NCI-H1436 (cell line): ENCODE results near the gene MLLT10.

Source experiments
- DNase-seq: peaks from one replicate; lab custom pipeline; 2025; lab: John Stamatoyannopoulos, UW

MLLT10 gene

DNA sequence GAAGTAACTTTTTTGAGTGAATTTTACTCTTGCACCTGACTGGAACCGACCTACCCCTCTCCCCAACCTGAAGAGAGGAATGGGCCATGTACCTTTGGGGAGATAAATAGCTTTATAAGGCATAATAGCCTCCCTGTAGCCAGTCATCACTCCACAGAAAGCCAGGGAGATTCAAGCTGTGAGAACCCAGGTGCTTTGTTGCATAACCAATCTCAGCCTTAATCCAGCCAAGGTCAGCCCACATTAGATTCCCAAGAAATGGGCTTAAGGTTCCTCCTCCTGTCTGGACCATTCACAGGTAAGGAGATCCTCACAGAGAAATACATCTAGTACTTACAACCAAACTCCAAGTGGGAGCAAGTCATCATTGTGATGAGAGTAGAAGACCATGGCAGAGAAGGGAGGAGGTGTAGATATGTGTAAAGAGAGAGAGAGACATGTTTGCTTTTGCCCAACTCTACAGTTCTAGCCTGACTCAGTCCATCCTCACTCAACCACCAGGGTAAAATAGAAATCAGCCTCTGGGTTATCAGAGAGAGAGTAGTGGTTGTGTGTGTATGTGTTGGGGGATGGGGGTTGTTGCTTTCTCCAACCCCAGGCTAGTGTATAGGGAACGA, 32.2 kb upstream of the MLLT10 start:
- no peak for DNase-seq

DNA sequence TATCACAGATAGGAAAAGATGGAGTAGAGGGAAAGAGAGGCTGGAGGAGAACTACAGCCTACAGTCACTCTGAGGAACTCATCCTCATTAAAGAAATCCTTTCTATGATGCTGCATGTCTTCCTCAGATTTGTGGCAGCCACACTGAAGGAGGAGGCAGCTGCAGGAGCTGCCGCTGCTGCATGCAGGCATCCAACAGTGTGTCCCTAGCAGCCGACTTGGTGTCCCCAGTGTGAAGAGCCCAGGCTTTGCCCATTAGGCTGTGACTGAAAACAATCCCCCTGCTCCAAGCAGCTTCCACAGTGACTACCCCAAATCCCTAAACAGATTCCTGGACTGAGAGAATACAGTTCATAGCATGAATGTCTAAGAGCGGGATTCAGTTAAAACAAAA, 31.7 kb upstream of the MLLT10 start:
- no peak for DNase-seq

DNA sequence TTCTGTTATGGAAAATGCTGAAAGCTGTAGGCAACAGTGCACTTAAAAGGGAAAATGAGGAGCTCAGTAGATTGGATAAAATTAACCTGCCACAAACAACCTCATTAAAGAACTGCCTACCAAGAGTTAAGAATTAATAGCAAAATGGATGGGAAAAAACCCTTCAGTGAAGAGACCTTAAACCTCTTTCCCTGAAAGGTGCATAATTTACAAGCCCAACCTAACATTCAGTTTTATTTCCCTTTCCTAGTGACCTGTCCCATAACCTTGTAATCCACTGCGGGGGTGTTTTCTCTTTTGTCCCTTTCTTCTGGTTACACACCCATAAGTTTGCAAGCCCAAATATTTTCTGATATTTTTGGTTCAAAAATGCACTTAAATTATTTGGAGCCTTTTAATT, 30.5 kb upstream of the MLLT10 start:
- no peak for DNase-seq

DNA sequence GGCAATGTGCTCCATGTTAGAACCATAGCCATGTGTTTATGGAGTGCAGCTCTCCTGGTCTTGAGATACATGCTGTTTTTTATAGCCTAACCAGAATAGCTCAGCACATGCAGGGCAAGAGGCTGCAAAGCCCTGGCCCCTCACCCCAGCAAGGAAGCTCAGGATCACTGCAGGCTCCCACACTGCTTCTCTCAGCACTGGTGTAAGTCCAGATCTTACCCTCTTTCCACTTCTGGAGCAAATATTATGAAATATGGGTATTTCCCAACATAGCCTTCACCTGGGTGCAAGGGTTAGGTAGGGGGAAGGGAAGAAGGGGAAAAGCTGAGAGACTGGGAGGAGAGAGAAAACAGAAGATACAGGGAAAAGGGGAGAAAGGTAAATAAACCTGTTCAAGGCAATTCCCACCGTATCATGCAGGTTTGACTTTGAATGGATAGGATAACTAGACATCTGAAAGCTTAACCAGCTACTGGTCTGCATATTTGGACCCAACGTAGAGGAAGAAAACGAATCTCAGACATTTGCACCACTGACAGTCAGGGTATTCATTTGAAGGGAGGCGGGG, 28.2 kb upstream of the MLLT10 start:
- DNase-seq, result no peak

DNA sequence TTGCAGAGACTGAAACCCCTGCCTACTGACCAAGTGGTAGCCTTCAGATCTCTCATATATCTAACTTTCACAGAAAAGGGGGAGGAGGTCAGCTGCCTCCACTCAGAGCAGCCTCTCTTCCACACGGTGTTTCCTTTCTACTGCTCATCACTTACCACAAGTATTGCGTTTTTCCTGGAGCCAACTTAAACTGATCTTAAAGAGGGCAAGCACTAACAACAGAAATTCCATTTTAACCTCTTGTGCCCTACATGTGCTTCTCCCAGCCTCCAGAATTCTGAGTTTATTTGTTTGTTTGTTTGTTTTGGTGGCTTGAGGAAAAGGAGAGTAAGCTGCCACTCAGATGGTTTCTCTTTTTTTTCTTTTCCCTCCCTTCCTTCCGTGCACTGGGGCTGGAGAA, 27.7 kb upstream of the MLLT10 start:
- no peak for DNase-seq

DNA sequence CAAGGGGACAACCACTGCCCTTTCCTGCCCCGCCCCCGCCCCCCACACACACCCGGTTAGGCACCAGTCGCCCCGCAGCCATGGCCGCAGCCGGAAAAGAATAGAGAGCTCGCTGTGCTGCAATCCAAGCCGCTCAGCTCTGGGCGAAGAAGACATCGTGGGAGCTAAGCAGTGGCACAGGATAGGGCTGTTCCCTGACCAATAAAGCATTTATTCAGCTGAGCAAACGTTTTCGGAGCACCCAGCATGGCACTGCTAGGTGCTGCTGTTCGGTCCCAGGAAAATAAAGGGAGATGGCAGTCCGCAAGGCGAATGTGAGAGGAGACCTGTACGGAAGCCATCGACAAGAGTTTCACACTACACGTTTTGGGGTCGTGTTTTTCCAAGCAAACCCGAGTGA, 26.9 kb upstream of the MLLT10 start:
- DNase-seq, result no peak

DNA sequence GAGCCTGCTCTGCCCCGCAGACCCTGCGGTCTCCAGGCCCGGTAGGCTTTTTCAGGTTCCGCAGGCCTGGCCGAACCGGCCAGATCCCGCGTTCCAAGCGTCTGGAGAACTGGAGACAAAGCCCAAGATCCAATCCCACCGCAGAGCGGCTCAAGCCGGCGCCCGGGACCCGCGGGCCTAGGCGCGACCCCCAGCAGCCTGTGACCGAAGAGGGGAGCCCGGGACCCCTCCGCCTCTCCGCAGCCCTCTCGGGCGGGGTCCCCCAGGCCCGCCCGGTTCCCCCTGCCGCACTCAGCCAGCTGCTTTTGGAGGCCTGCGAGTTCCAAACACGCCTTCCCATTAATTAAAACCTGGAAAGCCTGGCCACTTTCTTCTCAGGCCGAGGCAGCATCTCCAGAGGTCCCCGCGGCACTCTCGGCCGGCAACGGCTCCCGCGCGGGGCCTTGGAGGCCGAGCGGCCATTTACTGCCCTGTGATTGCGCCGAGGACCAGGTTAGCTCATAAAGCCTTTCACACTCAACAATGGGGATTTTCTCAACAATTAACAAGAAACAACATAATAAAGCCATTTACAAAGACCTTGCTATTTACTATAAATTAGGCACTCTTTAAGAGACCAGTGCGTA, 25.2 kb upstream of the MLLT10 start:
- no peak for DNase-seq

DNA sequence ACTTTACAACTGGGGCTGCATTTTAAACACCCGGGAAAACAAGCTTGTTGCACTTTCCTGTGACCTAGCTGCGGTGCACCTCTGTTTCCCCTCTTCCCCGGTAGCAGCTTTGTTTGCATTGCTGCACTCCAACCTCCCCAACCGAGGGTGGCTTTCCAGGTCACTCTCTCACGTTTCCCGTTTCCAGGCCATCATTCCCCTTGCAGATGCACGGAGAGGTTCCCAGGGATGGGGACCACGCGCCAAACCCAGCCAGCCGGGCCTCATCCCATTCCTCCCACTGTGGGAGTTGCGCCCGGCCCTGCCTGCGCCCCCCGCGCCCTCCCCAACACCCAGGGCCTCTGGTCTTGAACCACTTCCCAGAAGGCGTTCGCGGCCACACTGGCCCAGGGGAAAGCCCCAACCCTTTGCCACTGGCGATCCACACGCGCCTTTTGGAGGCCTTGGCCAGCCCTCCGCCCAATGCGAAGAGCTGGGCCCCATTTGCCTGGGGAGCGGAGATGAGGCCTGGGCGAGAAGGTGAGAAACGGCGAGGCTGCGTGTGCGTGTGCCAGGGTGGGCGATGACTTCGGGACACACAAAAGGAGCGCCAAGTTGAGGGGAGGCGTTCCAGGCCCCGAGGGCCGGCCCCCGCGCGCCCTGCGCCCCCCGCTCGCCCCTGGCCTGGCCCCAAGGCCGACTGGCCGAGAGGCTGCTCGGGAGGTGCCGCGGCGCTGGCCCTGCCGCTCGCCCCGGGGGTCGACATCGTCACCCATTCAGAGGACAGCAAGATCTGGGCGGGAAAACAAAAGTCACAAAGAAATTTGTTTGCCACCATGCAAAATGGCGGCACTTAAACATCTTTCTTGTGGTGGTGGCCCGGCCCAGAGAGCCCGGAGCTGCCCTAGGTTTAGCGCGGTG, 24.4 kb upstream of the MLLT10 start:
- DNase-seq, result no peak

DNA sequence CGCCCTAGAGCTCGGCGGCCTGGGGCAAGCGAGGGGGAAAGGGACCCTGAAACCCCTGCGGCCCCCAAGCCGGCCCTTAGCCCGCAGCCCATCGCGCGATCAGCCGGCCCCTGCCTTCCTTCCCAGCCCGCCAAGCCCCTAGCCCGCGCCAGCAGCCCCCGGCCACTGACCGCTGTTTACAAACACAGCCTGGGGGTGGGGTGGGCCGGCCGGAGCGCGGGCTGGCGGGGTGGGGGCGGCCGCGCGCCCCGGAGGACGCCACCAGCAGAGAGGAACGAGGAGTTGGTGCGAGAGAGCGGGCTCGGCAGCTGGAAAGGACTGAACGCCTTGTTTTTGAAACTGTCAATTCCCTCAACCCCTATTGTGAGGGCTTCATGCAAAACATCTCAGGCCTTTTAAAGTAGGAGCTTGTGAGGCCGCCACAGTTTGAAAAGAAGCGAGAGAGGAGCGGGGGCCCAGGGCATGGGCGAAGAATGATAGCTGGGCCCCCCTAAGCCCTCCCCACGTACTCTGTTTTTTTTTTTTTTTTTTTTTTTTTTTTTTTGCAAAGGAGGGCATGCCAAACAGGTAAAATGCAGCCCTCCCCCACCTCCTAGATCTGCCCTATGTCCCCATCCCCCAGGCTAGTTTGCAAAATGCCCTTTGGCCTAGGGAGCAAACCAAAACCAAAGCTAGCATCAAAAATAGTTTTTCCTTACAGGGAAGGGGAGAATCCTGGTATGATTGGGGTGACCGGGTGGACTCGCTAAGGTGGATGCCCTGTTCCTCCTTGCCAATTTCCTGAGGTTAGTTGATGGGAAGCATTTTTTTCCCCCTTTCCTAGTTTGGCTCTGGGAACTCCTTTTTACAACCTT, 23.6 kb upstream of the MLLT10 start:
- no peak for DNase-seq

DNA sequence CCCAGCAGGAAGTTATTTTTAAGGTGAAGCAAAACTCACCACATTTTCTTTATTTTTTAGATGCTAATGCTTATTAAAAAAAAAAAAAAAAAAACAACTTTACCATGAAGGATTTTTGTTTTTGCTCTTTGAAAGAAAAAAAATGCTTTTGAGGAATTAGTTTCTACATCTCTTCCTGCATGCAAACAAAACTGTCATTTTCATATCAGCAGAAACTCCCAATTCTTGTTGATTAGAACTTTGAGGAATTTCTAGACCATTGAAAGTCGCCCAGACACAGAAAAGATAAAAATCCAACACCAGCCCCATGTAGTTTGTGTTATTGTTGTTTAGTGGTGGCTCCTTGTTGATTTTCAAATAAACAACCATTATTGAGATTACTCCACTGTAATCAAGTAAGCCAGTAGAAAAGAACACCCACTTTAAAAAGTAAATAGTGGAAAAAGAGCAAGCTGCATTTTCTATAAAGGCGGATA, 22.9 kb upstream of the MLLT10 start:
- DNase-seq, result no peak

DNA sequence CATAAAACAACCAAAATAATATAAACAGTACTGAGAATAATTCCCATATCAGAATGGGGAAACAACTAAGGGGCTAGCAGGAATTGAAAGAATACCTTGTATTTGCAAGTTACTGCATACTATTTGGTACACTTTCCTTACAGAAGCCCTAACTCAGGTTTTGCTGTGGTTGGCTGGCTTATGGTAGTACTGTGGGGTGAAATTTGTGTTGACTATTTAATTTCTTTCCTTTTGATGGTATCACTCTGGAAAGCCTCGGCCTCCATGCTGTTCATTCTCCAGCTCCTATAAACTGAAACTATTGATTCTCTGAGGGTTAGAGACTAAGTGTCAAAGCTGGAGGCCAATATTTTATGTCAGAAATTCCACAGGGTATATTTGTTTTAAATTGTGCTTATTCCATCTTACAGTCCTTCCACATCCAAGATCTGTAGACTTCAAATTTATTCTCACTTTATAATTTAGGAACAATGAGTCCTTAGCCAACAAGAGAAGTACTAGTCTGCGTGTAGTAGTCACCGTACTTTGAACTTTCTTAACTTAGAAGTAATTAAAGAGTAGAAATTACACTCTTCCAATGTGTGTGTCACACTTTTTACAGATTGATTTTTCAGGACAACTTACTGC, 22.0 kb upstream of the MLLT10 start:
- no peak for DNase-seq

DNA sequence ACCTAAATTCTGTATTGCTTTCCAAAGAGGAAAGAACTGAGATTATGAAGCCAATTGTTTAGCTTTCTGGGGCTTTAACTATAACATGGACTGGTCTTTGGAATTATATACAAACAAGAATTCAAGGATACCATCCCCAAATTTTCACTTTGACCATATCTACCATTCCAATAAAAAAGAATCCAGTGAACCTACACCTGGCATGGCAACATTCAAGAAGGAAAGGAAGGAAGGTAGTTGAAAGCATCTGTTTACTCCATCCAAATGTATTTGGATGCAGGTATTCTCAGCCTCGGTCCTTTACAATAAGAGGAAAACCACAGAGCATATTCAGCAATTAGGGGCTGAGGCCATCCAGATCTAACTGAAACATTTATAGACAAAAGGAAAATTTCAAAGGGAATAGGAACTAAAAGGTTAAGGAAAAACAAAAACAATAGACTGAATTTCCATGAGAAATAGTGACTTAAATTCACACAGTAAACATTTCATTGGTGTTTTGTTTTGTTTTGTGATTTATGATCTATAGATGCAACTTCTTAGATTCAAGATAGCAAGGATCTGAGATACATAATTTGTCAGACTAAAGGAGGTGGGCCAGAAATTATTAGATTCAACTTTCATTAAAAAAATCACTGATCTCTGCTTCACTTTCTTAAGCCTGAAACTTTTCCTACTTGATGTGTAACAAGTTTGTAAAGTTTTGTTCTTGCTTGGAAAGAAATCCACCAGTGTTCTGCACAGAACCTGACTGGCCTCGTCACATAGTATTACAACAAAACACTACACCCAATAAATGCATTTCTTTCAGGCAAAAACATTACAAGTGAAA, 21.2 kb upstream of the MLLT10 start:
- DNase-seq, result no peak

DNA sequence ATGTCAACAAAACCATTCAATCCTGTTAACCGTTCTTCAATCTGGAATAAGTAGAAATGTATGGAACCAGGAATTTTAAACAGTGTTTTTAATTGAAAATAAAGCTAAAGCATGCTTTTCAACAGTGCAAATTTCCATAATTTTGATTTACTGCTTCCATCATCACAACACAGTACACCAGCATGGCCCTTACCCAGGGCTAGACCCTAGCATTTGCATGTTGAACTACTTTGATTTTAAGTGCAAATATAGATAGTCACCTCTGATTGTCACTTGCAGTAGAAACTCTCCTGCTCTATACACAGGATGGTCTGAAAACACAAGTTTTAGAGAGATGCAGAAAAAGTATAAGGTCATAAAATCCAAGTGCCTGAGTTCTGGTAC, 20.6 kb upstream of the MLLT10 start:
- DNase-seq, result no peak

DNA sequence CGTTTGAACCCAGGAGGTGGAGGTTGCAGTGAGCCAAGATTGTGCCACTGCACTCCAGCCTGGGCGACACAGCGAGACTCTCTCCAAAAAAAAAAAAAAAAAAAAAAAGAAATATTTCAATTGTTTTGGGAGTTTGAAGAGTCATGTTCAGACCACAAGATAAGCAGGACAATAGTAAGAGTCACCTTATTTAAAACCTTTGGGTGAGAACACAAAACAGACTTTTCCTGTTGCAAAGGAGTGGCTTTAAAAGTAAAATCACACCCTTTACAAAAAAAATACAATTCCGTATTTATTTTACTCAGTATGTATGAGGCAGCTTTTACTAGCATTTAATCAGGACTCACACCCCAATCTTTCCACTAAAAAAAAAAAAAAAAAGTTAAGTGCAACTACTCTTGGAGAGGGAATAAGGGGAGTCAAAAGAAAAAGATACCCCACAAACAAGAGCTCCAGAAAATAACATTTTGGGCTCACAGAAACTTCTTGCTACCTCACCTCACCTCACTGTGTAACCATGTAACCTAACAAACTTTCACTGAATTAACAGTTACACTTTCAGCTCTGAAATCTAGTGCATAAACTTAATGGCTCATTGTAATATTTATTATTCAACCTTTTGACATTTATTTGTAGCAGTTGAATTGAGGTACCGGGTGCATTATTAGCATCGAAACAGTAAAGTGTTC, 19.8 kb upstream of the MLLT10 start:
- DNase-seq, result no peak

DNA sequence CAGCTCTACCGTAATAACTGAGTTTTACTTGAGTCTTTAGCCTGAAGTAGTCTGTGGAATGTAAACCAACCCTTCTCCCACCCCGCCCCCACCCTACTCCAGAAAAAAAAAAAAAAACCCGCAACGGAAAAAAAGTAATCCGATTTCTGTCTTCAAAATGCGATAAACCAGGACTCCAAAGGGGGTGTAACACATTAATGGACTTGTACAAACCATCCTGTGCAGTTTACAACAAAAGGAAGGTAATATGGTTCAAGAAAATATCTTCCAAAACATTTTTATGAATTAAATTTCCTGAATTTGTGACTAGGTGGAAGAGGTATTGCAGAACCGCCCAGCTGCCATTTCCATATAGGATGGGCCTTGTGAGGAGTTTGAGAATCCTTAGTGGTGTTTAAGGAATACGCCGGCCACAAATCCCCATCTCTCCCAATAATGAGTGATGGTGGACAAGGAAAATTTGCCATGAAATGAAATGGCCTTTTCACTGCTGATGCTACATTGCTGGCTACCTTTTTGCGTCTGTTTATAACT, 19.1 kb upstream of the MLLT10 start:
- no peak for DNase-seq

DNA sequence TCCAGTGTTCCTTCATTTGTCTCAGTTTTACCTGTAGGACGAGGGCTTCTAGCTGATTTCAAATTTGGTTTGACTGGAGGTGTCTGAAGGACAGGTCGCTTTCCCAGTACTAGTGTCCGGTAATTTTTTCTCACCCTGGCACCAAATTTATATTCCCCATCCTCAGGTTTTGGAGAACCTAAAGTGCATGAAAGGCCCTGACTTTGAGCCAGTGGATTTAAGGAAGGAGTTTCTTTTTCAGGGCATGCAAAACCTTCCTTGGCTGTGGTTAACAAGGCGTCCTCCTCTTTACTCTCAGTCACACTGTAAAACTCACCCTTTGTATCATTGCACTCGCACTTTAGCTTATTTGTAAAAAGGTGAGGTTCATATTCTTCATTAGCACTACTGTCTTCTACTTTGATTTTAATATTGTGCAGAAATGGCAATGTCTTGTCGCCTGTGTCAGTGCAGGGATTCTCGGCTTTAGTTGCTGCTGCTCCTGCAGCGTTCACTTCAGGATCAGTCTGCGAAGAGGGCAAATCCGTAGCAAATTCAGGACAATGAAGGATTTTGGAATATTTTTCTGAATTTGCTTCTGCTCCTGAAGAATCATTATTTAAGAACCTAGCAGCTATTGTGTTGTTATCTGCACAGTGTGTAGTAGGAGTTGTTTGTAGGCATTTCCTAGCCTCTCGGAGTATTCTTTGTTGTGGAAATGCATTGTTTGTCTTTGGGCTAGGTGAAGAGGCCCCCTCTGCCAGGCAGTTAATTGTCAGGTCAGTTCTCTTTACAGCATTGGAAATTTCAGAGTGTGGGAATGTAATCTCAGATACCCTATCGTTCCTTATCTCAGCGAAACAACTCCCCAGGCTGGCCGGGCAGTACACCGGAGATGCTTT, 18.4 kb upstream of the MLLT10 start:
- no peak for DNase-seq

DNA sequence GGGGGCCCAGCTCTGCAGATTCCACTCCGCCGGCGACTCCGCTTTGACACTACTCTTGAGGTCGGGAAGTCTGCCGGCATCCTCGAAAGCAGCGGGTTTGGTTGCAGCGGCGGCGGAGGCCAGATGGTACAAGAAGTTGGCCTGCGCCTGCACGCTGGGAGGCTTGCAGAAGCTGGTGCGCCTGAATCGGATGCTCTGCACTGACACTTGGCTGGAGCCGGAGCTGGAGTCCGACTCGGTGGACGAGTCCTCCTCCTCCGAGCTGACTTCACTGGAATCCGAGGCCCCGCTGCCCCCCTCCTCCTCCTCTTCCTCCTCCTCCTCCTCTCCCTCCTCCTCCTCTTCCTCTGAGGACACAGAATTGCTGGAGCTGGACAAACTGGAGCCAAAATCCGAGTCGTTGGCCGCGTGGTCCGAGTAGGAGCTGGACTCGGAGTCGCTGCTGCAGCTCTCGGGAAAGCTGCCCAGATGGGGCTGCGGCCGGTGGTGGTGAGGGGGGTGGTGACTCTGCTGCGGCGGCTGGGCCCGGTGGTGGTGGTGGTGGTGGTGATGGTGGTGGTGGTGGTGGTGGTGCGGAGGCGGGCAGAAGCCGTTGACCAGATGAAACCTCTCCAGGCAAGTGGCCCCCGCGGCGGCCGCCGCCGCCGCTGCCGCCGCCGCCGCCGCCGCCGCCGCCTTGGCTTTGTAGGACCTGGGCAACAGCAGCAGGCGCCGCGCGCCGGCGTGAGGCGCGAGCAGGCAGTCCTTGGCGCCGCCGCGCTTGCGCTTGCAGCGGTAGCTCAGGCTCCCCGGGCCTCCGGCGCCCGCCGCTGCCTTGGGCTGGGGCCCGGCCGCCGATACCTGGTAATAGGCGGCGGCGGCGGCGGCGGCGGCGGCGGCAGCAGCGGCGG, 17.5 kb upstream of the MLLT10 start:
- DNase-seq, result no peak
